H9 (cell line): Measurements from ENCODE around the gene SLC47A2. TPM values are rescaled to one million over a fixed set of nuclear protein-coding genes. Genes with fewer than 3 reads are reported as not detected.

Experiments
- DNase-seq: peaks from one replicate; pipeline ENCODE4 v3.0.0-alpha.2; 2017
- H2AFZ ChIP-seq: one replicate; pipeline ENCODE4 v1.6.1; 2013; ENCODE audit warnings: mild to moderate bottlenecking, low read length, control low read depth, moderate library complexity
- H2AK5ac ChIP-seq: 2 replicates; pipeline ENCODE4 v1.6.1; 2013; ENCODE audit warnings: low read length, control low read depth, mixed read lengths; ENCODE audit not compliant: insufficient read length
- H2BK120ac ChIP-seq: one replicate; pipeline ENCODE4 v1.6.1; 2013; ENCODE audit warnings: low read depth, mild to moderate bottlenecking, low read length, control low read depth, inconsistent platforms; ENCODE audit not compliant: poor library complexity, severe bottlenecking
- H2BK12ac ChIP-seq: 2 replicates; pipeline ENCODE4 v1.6.1; 2013; ENCODE audit warnings: low read length, control low read depth, mixed read lengths, low read depth; ENCODE audit not compliant: insufficient read length
- H2BK15ac ChIP-seq: 2 replicates; pipeline ENCODE4 v1.6.1; 2013; ENCODE audit warnings: low read depth, low read length, control low read depth
- H2BK20ac ChIP-seq: one replicate; pipeline ENCODE4 v1.6.1; 2013; ENCODE audit warnings: low read depth, mild to moderate bottlenecking, low read length, control low read depth, inconsistent platforms; ENCODE audit not compliant: poor library complexity, severe bottlenecking
- H2BK5ac ChIP-seq: 2 replicates; pipeline ENCODE4 v1.6.1; 2013; ENCODE audit warnings: low read length, control low read depth, mixed read lengths; ENCODE audit not compliant: insufficient read length
- H3K14ac ChIP-seq: 2 replicates; pipeline ENCODE4 v1.6.1; 2013; ENCODE audit warnings: low read length, control low read depth; ENCODE audit not compliant: insufficient read depth
- H3K18ac ChIP-seq: 2 replicates; pipeline ENCODE4 v1.6.1; 2013; ENCODE audit warnings: low read depth, mild to moderate bottlenecking, mixed read lengths, low read length, control low read depth; ENCODE audit not compliant: insufficient read length
- H3K23ac ChIP-seq: 2 replicates; pipeline ENCODE4 v1.6.1; 2013; ENCODE audit warnings: low read length, control low read depth, mixed read lengths, low read depth; ENCODE audit not compliant: insufficient read length
- H3K23me2 ChIP-seq: 2 replicates; pipeline ENCODE4 v1.6.1; 2013; ENCODE audit warnings: low read depth, mild to moderate bottlenecking, mixed read lengths, low read length, control low read depth; ENCODE audit not compliant: insufficient read length, poor library complexity, severe bottlenecking
- H3K27ac ChIP-seq: 2 replicates; pipeline ENCODE4 v1.5.1; 2013; ENCODE audit warnings: low read length, control low read depth, mixed read lengths, low read depth; ENCODE audit not compliant: insufficient read length
- H3K27me3 ChIP-seq: 2 replicates; pipeline ENCODE4 v1.6.1; 2013; ENCODE audit warnings: low read length, control low read depth, inconsistent platforms; ENCODE audit not compliant: insufficient read depth
- H3K4ac ChIP-seq: 2 replicates; pipeline ENCODE4 v1.6.1; 2013; ENCODE audit warnings: low read depth, mild to moderate bottlenecking, control low read depth, inconsistent platforms, low read length, moderate library complexity
- H3K4me1 ChIP-seq: 2 replicates; pipeline ENCODE4 v1.6.1; 2013; ENCODE audit warnings: low read length, control low read depth, inconsistent platforms; ENCODE audit not compliant: insufficient read depth
- H3K4me2 ChIP-seq: 2 replicates; pipeline ENCODE4 v1.6.1; 2013; ENCODE audit warnings: low read length, control low read depth, mixed read lengths; ENCODE audit not compliant: insufficient read length, insufficient read depth
- H3K56ac ChIP-seq: 2 replicates; pipeline ENCODE4 v1.6.1; 2013; ENCODE audit warnings: low read depth, mild to moderate bottlenecking, mixed read lengths, low read length, control low read depth; ENCODE audit not compliant: insufficient read length
- H3K79me1 ChIP-seq: 2 replicates; pipeline ENCODE4 v1.6.1; 2013; ENCODE audit warnings: low read depth, mild to moderate bottlenecking, moderate library complexity, low read length, control low read depth, inconsistent platforms; ENCODE audit not compliant: insufficient read depth, poor library complexity, severe bottlenecking
- H3K79me2 ChIP-seq: 2 replicates; pipeline ENCODE4 v1.6.1; 2013; ENCODE audit warnings: low read length, control low read depth, inconsistent platforms; ENCODE audit not compliant: insufficient read depth
- H3K9ac ChIP-seq: 2 replicates; pipeline ENCODE4 v1.6.1; 2013; ENCODE audit warnings: low read length, control low read depth, mixed read lengths; ENCODE audit not compliant: insufficient read length; ENCODE audit errors: extremely low read depth
- H3K9me3 ChIP-seq: one replicate; pipeline ENCODE4 v1.6.1; 2013; ENCODE audit warnings: low read depth, low read length, inconsistent platforms; ENCODE audit not compliant: control insufficient read depth
- H3T11ph ChIP-seq: one replicate; pipeline ENCODE4 v1.6.1; 2013; ENCODE audit warnings: mild to moderate bottlenecking, low read length, control low read depth, inconsistent platforms
- H4K20me1 ChIP-seq: one replicate; pipeline ENCODE4 v1.6.1; 2013; ENCODE audit not compliant: control insufficient read depth, insufficient read length, insufficient read depth
- H4K5ac ChIP-seq: 2 replicates; pipeline ENCODE4 v1.6.1; 2013; ENCODE audit warnings: low read depth, mild to moderate bottlenecking, mixed read lengths, low read length, control low read depth; ENCODE audit not compliant: insufficient read length
- H4K8ac ChIP-seq: replicated peaks from 2 replicates; pipeline ENCODE4 v1.6.1; 2013; ENCODE audit warnings: low read length, control low read depth, mixed read lengths, low read depth; ENCODE audit not compliant: insufficient read length
- H4K91ac ChIP-seq: 2 replicates; pipeline ENCODE4 v1.6.1; 2013; ENCODE audit warnings: low read depth, mild to moderate bottlenecking, moderate library complexity, mixed read lengths, low read length, control low read depth; ENCODE audit not compliant: insufficient read length
- H3K27ac Mint-ChIP-seq, 3 experiments: 2 replicates in 2 of 3; 3 replicates in 1 of 3; pipeline ENCODE4 v1.8.0; 2020 to 2021; ENCODE audit warnings: mixed read lengths in 3 of 3, mild to moderate bottlenecking in 1 of 3, moderate library complexity in 1 of 3
- H3K27me3 Mint-ChIP-seq: 2 replicates; pipeline ENCODE4 v1.8.0; 2021; ENCODE audit warnings: low read depth, mild to moderate bottlenecking, moderate library complexity, mixed read lengths
- H3K36me3 Mint-ChIP-seq, 3 experiments: 2 replicates in 2 of 3; 3 replicates in 1 of 3; pipeline ENCODE4 v1.8.0; 2020 to 2021; ENCODE audit warnings: low read depth in 3 of 3, mixed read lengths in 3 of 3; ENCODE audit not compliant: insufficient read depth in 1 of 3
- H3K4me1 Mint-ChIP-seq, 2 experiments: 2 replicates each; pipeline ENCODE4 v1.8.0; 2020; ENCODE audit warnings: mixed read lengths in 2 of 2
- H3K4me3 Mint-ChIP-seq, 2 experiments: 2 replicates in 1 of 2; 3 replicates in 1 of 2; pipeline ENCODE4 v1.8.0; 2020 to 2021; ENCODE audit warnings: mild to moderate bottlenecking in 2 of 2, mixed read lengths in 2 of 2, moderate library complexity in 1 of 2
- H3K9me3 Mint-ChIP-seq, 2 experiments: 2 replicates in 1 of 2; 3 replicates in 1 of 2; pipeline ENCODE4 v1.8.0; 2020; ENCODE audit warnings: mild to moderate bottlenecking in 2 of 2, mixed read lengths in 2 of 2, moderate library complexity in 1 of 2
- WGBS: extraction: QIAGEN DNeasy Blood & Tissue Kit; methylation state at CpG from one replicate; pipeline ENCODE4 v1.1.7; 2013; ENCODE audit warnings: missing lambda C conversion rate, low lambda C conversion rate, mixed read lengths; ENCODE audit not compliant: insufficient read length; ENCODE audit errors: extremely low coverage; 5-methylcytosine and 5-hydroxymethylcytosine counted together
- total RNA-seq: library from RNA; stranded (reverse); gene quantifications from 2 replicates; pipeline ENCODE4 v1.2.1, GENCODE V29; 2021
- TF ChIP-seq, protein P1 (sequence below): fragments of 200-600 bp; sonication (generic); conservative IDR thresholded peaks from 3 replicates; pipeline ENCODE4 v1.8.0; 2021; ENCODE audit warnings: antibody characterized with exemption, mild to moderate bottlenecking

The SLC47A2 gene
- total RNA-seq, 1 experiment from 2014 or later: not detected

DNA sequence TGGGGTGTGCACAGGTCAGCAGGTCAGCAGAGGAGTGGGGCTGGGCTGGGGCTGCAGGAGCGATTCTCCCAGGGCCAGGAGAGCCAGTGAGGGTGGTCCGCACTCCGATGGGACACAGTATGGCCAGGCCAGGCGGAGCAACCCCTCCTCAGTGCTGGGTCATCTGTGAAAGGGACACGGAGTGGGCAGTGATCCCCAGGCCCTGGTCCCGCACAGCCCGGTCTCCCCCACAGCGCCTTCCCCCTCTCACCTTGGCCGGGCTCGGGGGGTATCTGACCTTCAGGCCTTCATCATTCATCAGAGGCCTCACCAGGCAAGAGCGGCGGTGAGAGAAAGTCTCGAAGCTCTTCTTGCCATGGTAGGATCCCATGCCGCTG is 21.7 kb upstream of the SLC47A2 start:
- H2AK5ac ChIP-seq: no peak overlapping the region
- no peaks in the 10 kb centered on the region for H3K4me1 ChIP-seq
- H3K79me1 ChIP-seq: no peaks in the 10 kb centered on the region
- H2BK5ac ChIP-seq: no peak overlapping the region
- no peak overlapping the region for H3K56ac ChIP-seq
- Mint-ChIP-seq H3K4me1 (no peaks in the 10 kb centered on the region), H3K4me3 (no peak overlapping the region), H3K36me3 (no peaks in the 10 kb centered on the region), H3K9me3 (no peaks in the 10 kb centered on the region), H3K27ac (no peak overlapping the region), H3K27me3 (peaks cover 3% of the 10 kb centered on the region; the same call in 1 of the 2 replicates)
- no peak overlapping the region for H3K23ac ChIP-seq
- no peaks in the 10 kb centered on the region for H3K27me3 ChIP-seq
- no peaks in the 10 kb centered on the region for H3K23me2 ChIP-seq
- H2BK12ac ChIP-seq: no peak overlapping the region
- H2BK20ac ChIP-seq: no peak overlapping the region
- H3K4me2 ChIP-seq: no peak overlapping the region
- no peak overlapping the region for H3T11ph ChIP-seq
- no peak overlapping the region for H3K4ac ChIP-seq
- no peak overlapping the region for H2AFZ ChIP-seq
- TF ChIP-seq, protein P1, sequence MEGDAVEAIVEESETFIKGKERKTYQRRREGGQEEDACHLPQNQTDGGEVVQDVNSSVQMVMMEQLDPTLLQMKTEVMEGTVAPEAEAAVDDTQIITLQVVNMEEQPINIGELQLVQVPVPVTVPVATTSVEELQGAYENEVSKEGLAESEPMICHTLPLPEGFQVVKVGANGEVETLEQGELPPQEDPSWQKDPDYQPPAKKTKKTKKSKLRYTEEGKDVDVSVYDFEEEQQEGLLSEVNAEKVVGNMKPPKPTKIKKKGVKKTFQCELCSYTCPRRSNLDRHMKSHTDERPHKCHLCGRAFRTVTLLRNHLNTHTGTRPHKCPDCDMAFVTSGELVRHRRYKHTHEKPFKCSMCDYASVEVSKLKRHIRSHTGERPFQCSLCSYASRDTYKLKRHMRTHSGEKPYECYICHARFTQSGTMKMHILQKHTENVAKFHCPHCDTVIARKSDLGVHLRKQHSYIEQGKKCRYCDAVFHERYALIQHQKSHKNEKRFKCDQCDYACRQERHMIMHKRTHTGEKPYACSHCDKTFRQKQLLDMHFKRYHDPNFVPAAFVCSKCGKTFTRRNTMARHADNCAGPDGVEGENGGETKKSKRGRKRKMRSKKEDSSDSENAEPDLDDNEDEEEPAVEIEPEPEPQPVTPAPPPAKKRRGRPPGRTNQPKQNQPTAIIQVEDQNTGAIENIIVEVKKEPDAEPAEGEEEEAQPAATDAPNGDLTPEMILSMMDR: no peak
- no peak overlapping the region for H3K27ac ChIP-seq
- no peak for DNase-seq
- H2BK120ac ChIP-seq: no peak overlapping the region
- no peak overlapping the region for H2BK15ac ChIP-seq
- no peak overlapping the region for H4K91ac ChIP-seq
- H3K79me2 ChIP-seq: no peaks in the 10 kb centered on the region
- no peaks in the 10 kb centered on the region for H4K20me1 ChIP-seq
- no peak overlapping the region for H4K8ac ChIP-seq
- no peak overlapping the region for H3K14ac ChIP-seq
- H3K18ac ChIP-seq: no peak overlapping the region
- WGBS: no CpG with 5 or more reads among the region's 14 CpGs
- H4K5ac ChIP-seq: no peak overlapping the region
- no peaks in the 10 kb centered on the region for H3K9me3 ChIP-seq
- H3K9ac ChIP-seq: no peak overlapping the region
